ENCODE results near the gene TSHZ1.

GRCh38 chr18:75304678-75305557, 94.3 kb downstream of the TSHZ1 start:
- no peak for TF ChIP-seq REST (IDR thresholded peaks at IDR 0.05; ENCODE audit: insufficient read depth in 1 of 2, low read depth in 2 of 2, low read length in 2 of 2)
- no peak for TF ChIP-seq POLR2AphosphoS5 (IDR thresholded peaks at IDR 0.05; ENCODE audit: low read depth, low read length)
